Activated T-cell treated with anti-CD3 and anti-CD28 coated beads, Interleukin-2, amount 50 U/mL, for 1 hour (primary cell): Measurements from ENCODE around the gene MTOR.
"Not testable (repeated sequence)": the region's sequence is repeated elsewhere in the genome, so short reads cannot be mapped to it uniquely, and the experiment has no call there.

Experiments
- DNase-seq: peaks from one replicate; pipeline ENCODE4 v3.0.0-alpha.2; 2020

MTOR gene

GRCh38 chr1:11214698-11215380 lies 47.5 kb downstream of the MTOR start:
- no peak for DNase-seq

- no peak for DNase-seq
These were observed 50.3 kb downstream of the MTOR start for GRCh38 chr1:11211925-11212587.

- no peak for DNase-seq
These were observed 50.9 kb downstream of the MTOR start for GRCh38 chr1:11211461-11211860.

- DNase-seq, result no peak
These were observed 54.3 kb downstream of the MTOR start for GRCh38 chr1:11207898-11208611.

GRCh38 chr1:11204396-11205190 lies 57.8 kb downstream of the MTOR start:
- DNase-seq, result no peak

- DNase-seq, result no peak
These were observed 63.3 kb downstream of the MTOR start for GRCh38 chr1:11198851-11199594.

GRCh38 chr1:11198257-11198656 lies 64.1 kb downstream of the MTOR start:
- no peak for DNase-seq

GRCh38 chr1:11197359-11197758 lies 65.0 kb downstream of the MTOR start:
- no peak for DNase-seq

GRCh38 chr1:11196945-11197344 lies 65.4 kb downstream of the MTOR start:
- no peak for DNase-seq

- no peak for DNase-seq
These were observed 67.8 kb downstream of the MTOR start for GRCh38 chr1:11194407-11195176.

- no peak for DNase-seq
These were observed 69.0 kb downstream of the MTOR start for GRCh38 chr1:11193376-11193775.

- no peak for DNase-seq
These were observed 73.4 kb downstream of the MTOR start, which contains the start of gene ANGPTL7 for GRCh38 chr1:11188858-11189451. ANGPTL7 (plus strand) TSS chr1:11189355; CDS start chr1:11189580, 225 bp downstream.

- DNase-seq, result no peak
These were observed 74.0 kb downstream of the MTOR start for GRCh38 chr1:11188381-11188780.

- DNase-seq, result no peak
These were observed 74.4 kb downstream of the MTOR start for GRCh38 chr1:11187931-11188330.

GRCh38 chr1:11187494-11187893 lies 74.9 kb downstream of the MTOR start:
- DNase-seq, result no peak

GRCh38 chr1:11187000-11187399 lies 75.4 kb downstream of the MTOR start:
- DNase-seq, result no peak

- DNase-seq, result no peak
These were observed 77.4 kb downstream of the MTOR start for GRCh38 chr1:11184973-11185372.

GRCh38 chr1:11182884-11183283 lies 79.5 kb downstream of the MTOR start:
- no peak for DNase-seq

- no peak for DNase-seq
These were observed 82.0 kb downstream of the MTOR start for GRCh38 chr1:11180342-11180744.

- not testable (repeated sequence) for DNase-seq
These were observed 82.6 kb downstream of the MTOR start for GRCh38 chr1:11179749-11180148.

GRCh38 chr1:11179125-11179524 lies 83.2 kb downstream of the MTOR start:
- no peak for DNase-seq
